ENCODE measurements around the gene TMEM266.

DNA sequence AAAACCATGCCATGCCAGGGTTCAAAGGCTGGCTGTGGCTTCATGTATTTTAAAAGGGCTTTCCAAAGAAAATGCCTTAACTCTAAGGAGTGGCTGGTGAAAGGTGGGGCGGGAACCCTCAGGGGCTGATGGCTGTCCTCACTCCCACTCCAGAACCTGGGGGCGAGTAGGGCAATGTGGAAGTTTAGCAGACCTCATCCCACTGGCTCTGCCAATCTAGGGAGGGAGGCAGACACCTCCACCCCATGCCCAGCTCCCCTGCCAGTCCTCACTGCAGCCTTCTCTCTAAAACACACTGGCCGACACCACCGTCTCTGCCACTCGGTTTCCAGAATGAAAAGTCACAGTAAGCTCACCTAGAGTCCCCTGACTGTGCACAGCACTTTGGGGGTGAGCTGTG lies 99.5 kb downstream of the TMEM266 start:
- TF ChIP-seq, protein P1, sequence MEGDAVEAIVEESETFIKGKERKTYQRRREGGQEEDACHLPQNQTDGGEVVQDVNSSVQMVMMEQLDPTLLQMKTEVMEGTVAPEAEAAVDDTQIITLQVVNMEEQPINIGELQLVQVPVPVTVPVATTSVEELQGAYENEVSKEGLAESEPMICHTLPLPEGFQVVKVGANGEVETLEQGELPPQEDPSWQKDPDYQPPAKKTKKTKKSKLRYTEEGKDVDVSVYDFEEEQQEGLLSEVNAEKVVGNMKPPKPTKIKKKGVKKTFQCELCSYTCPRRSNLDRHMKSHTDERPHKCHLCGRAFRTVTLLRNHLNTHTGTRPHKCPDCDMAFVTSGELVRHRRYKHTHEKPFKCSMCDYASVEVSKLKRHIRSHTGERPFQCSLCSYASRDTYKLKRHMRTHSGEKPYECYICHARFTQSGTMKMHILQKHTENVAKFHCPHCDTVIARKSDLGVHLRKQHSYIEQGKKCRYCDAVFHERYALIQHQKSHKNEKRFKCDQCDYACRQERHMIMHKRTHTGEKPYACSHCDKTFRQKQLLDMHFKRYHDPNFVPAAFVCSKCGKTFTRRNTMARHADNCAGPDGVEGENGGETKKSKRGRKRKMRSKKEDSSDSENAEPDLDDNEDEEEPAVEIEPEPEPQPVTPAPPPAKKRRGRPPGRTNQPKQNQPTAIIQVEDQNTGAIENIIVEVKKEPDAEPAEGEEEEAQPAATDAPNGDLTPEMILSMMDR (IDR thresholded peaks at IDR 0.05; ENCODE audit: insufficient read depth, low read length, poor library complexity, severe bottlenecking) = no peak
- TF ChIP-seq EZH2phosphoT487 (conservative IDR thresholded peaks at IDR 0.05; ENCODE audit: low read length) = no peak
